NCI-H146 treated with DMSO at 0.1 percent for 48 hours (cell line): ENCODE data around the gene FBXL19.

ENCODE experiments used
- DNase-seq: peaks from one replicate; lab custom pipeline; 2025; ENCODE audit not compliant: unreplicated experiment; lab: John Stamatoyannopoulos, UW

The FBXL19 gene

DNA sequence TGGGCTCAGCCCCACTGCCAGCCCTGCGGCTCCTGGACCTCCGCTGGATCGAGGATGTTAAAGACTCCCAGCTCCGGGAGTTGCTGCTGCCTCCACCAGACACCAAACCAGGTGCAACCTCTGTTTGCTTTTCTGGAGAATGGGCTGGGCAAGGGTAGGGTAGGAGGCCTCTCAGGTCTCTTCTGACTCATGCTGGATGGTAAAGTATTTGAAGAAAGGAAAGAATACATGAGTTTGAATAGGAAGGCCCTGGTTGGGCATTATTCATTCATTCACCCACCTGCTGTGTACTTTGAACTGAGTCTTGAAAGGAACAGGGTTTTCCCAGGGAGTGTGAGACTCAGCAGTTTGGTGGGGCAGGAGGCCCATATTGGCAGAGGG is 19.0 kb downstream of the FBXL19 start:
- DNase-seq, result no peak

- DNase-seq, result no peak
Observed at GRCh38 chr16:30944352-30944751, 21.0 kb downstream of the FBXL19 start.

GRCh38 chr16:30946671-30947540 is 23.5 kb downstream of the FBXL19 start:
- no peak for DNase-seq

DNA sequence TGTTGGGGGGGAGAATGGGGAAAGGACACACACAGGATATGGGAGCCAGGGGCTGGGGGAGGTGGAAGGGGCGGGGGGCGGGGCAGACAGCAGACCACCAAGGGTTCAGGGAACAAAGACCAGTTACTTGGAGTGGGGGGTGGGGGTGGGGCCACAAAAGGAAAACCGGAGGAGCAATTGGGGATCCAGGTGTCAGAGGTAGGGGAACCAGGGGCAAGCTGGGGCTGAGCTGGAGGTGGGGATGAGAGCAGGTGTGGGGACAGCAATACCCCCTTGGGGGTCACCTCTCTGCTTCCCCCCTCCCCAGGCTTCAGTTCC is 24.1 kb downstream of the FBXL19 start:
- no peak for DNase-seq

- no peak for DNase-seq
Observed at GRCh38 chr16:30947859-30948666, 24.7 kb downstream of the FBXL19 start.

- DNase-seq, result no peak
Observed at GRCh38 chr16:30948667-30949649, 25.6 kb downstream of the FBXL19 start, which contains the start of gene ORAI3. TSS of gene ORAI3 (plus strand) at chr16:30949068. CDS start at chr16:30949290, 222 bp downstream.

DNA sequence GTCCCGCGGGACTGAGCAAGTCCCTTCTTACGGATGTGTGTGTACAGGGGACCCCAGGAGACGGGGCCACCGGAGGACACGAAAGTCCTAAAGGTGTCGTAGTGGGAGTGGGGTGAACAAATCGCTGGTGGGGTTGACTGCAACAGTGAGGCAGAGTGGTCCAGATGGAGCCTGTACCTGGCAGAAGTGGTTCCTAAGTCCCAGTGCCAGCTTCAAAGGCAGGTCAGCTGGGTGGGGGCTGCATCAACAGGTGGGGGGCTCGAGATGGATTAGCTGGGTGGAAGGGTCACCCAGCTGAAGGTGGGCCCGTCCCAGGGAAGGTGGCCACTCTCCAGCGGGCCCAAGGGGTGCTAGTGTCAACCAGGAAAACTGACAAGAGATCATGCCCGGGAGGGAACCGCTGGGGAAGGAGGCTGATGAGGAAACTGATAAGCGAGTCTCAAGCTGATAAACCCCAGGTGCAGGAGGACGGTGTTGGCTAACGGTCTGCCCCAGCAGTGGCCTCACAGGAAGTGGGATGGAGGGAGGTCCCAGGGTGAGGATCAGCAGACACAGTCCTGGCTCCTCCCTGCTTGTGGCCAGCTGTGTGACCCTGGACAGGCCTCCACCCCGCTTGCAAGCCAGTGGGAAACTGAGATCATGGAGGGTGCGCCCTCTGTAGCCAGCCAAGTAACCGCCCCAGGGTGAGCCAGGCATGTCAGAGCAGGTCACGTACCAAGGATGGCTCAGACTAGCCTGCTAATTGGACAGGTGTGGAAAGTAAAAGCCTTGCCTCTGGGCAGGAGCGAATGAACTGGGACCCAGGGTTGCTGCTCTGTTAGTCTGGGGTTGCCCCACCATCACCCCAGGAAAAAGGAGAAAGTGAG is 26.5 kb downstream of the FBXL19 start:
- DNase-seq, result peak; percentile 82

DNA sequence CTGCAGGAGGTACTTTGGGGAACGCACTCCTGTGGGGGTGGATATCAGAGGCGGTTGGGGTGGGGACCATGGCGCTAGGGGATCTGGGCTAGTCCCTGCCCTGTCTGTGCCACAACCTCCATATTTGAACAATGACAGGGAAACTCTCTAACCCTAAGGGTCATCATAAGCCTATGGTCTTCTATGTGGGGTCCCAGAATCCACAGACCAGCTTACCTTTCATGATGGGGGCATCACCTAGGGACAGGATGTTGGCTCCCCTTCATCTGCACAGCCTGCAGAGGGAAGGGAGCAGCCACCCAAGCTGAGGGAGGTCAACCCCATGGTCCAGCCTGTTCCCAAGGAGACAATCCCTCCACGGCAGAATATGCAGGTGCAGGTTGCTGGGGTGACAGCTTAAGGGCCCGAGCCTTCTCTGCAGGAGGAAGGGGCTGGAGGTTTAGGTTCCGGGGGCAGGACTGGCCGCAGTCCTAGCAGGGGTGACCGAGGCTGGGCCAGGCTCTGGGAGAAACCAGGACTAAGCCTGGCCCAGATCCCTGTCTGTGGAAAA is 27.2 kb downstream of the FBXL19 start:
- no peak for DNase-seq

DNA sequence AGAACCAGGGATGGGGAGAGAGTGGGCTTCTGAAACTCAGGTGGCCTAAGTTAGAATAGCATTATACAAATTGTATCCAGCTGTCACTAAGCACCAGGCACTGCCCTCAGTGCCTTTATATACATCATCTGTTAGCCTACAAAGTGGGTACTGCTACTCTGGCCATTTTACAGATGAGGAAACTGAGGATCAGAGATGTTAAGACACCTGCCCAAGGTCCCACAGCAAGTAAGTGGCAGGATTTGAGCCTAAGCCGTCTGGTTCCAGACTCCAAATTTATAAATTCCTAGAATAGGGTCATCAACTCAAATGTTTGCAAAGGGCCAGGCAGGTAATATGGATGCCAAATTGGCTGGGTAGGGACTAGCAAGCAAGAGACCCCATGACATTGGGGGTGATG is 27.8 kb downstream of the FBXL19 start:
- no peak for DNase-seq

- DNase-seq, result no peak
Observed at GRCh38 chr16:30951750-30952149, 28.4 kb downstream of the FBXL19 start.

DNA sequence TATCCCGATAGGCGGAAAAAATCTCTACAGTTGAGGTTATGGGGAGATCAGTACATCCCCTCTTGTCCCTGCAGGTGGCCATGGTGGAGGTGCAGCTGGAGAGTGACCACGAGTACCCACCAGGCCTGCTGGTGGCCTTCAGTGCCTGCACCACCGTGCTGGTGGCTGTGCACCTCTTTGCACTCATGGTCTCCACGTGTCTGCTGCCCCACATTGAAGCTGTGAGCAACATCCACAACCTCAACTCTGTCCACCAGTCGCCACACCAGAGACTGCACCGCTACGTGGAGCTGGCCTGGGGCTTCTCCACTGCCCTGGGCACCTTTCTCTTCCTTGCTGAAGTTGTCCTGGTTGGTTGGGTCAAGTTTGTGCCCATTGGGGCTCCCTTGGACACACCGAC is 29.7 kb downstream of the FBXL19 start:
- no peak for DNase-seq

DNA sequence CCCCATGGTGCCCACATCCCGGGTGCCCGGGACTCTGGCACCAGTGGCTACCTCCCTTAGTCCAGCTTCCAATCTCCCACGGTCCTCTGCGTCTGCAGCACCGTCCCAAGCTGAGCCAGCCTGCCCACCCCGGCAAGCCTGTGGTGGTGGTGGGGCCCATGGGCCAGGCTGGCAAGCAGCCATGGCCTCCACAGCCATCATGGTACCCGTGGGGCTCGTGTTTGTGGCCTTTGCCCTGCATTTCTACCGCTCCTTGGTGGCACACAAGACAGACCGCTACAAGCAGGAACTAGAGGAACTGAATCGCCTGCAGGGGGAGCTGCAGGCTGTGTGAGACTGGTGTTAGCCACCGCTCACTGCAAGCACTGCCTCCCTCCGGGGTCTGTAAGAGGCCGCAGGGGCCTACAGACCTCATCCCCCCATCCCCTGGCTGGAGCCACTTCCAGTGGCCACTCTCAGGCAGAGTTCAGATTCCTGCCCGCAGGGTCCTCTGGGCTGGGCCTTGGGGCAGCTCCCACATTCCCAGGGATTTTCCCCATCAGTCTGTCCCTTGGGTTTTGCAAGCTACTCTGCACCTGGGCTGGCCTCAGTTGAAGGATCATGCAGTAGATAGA is 30.2 kb downstream of the FBXL19 start:
- DNase-seq, result peak; percentile 59

DNA sequence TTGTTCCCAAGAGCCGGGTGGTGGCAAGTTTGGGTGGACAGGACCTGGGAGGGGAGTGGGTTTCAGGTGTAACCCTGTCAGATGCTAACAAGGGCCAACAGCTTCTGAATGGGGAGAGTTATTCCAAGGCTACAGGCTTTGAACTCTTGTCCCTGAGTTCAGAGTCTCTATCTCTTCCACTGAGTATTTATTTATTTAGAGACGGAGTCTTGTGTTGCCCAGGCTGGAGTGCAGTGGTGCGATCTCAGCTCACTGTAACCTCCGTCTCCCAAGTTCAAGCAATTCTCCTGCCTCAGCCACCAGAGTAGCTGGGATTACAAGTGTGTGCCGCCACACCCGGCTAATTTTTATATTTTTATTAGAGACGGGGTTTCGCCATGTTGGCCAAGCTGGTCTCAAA is 31.6 kb downstream of the FBXL19 start:
- no peak for DNase-seq

DNA sequence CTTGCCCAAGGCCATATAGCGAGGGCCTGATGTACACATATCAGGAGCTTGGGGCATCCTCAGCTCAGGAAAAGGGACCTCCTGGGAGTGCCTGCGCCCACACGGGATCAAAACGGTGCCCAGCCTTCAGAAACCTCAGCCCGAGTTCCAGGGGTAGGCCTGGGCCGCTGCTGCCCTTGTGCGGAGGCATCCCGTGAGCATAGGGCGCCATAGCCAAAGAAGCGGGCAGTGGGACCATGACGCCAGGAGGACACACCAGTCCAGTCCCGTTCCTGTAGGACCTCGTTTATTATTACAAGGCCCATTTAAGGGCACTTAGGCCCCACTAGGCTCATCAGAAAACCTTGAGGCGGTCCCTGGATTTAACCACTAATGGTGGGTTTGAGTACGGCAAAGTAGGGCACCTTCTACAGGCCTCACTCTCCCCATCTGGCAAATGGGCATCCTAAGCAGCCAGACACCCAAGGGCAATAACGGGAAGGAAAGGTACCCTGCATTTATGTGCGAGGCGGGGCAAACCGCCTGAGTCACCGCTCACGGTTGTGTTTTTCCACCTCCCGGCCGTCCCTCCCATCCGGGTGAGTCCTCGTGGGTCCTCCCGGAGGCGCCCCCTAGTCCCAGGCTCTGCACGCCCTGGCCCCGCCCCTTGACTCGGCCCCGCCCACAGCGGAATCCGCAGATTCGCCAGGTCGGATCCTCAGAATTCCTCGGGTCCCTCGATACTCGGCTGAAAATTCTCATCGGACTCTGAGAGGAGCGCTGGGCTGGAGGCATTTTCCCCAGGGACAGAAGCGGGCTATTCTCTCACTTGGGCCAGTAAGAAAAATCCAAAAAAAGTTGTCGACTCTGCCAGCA is 33.5 kb downstream of the FBXL19 start:
- DNase-seq, result peak; percentile 54

GRCh38 chr16:30957456-30958174 is 34.2 kb downstream of the FBXL19 start, which contains the start of gene SETD1A:
TSS of gene SETD1A (plus strand) at chr16:30957754. CDS start at chr16:30958732, 978 bp downstream.
- DNase-seq, result peak; percentile 92

DNA sequence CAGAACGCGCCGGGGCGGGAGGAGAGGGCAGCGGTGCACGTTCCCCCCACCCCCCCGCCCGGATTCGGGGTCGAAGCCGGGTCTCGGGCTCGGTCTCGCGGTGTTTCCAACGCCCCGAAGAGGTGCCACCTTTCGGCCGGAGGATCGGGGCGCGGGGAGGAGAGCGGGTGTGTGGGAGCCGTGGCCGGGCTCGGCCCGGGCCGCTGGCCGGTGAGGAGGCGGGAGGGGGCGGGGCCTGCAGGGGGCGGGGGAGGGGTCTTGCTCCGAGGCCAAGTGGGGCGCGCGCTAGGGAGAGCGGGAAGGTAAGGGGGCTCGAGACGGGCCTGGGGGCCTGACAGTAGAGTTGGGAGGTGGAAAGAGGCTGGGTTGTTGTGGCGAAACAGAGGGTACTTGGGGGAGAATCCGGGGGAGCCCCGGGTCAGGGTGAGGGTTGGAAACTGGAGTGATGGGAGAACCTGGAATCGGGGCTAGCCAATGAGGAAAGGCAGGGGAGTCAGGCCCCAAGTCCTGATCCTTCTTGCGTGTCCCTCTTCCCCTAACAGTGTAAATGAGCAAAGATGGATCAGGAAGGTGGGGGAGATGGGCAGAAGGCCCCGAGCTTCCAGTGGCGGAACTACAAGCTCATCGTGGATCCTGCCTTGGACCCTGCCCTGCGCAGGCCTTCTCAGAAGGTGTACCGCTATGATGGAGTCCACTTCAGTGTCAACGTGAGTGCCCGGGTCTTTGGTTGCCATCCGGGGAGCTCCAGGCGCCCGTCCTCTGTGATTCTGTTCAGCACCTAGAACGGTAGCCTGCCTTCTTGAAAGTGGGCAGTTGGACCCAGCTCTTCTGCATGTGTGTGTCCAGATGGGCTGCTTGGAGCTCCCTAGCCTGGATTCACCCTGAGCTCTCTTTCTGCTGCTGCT is 35.1 kb downstream of the FBXL19 start:
- no peak for DNase-seq

GRCh38 chr16:30961384-30961783 is 38.0 kb downstream of the FBXL19 start:
- DNase-seq, result no peak
